Measurements from ENCODE around the gene ETDC.
A peak's percentile ranks its signal among the peaks of the same experiment; 100 is the strongest.

ETDC gene

GRCh38 chrX:135345107-135345589 is 35.9 kb downstream of the ETDC start:
- DNase-seq (ENCODE audit: low spot score) (peak; percentile 5), FAIRE-seq (no peak)

- no peak for FAIRE-seq
Observed at GRCh38 chrX:135346975-135347374, 37.7 kb downstream of the ETDC start.

GRCh38 chrX:135347381-135348016 is 38.2 kb downstream of the ETDC start:
- no peak for DNase-seq (ENCODE audit: low spot score)
- no peak for FAIRE-seq

More at GRCh38 chrX:135346975-135347374, 37.7 kb downstream of the ETDC start:
- no peak for DNase-seq (ENCODE audit: low spot score)

GRCh38 chrX:135354288-135354687 is 45.0 kb downstream of the ETDC start:
- DNase-seq (ENCODE audit: low spot score) (no peak), FAIRE-seq (no peak)
